Gastroesophageal sphincter (tissue), 4 donors: ENCODE data around the gene LZTS2. TPM values are rescaled to one million over a fixed set of nuclear protein-coding genes. Genes with fewer than 3 reads are reported as not detected.

Experiments
- ATAC-seq: fragments of 150-250 bp; one replicate; pipeline ENCODE4 v1.9.1; 2016; ENCODE audit warnings: mild to moderate bottlenecking, moderate library complexity
- H3K27ac ChIP-seq, 4 donors: fragments of 200-600 bp; sonication (generic) in 3 of 4; 1 replicate in 3 of 4; 2 replicates in 1 of 4; pipeline ENCODE4 v1.5.1; 2016 to 2019
- H3K27me3 ChIP-seq: fragments of 200-600 bp; sonication (generic); one replicate; pipeline ENCODE4 v1.5.1; 2019
- H3K36me3 ChIP-seq, 2 donors: fragments of 200-600 bp; sonication (generic); one replicate each; pipeline ENCODE4 v1.5.1; 2019; ENCODE audit warnings: control low read depth in 1 of 2
- H3K4me1 ChIP-seq, 3 donors: fragments of 200-600 bp; sonication (generic); 1 replicate in 2 of 3; 2 replicates in 1 of 3; pipeline ENCODE4 v1.5.1; 2016 to 2019; ENCODE audit warnings: control low read depth in 2 of 3
- H3K4me3 ChIP-seq, 2 donors: fragments of 200-600 bp; sonication (generic); one replicate each; pipeline ENCODE4 v1.5.1; 2019; ENCODE audit warnings: mild to moderate bottlenecking in 1 of 2, moderate library complexity in 1 of 2
- H3K9me3 ChIP-seq, 3 donors: fragments of 200-600 bp; sonication (generic); one replicate each; pipeline ENCODE4 v1.5.1; 2017 to 2019; ENCODE audit warnings: control low read depth in 2 of 3
- EP300 ChIP-seq: sonication (generic); formaldehyde crosslinking; IDR thresholded peaks from one replicate; pipeline ENCODE4 v1.6.1; 2017; ENCODE audit warnings: antibody characterized with exemption, mild to moderate bottlenecking
- POLR2A ChIP-seq, 2 donors: fragments of 450-650 bp; IDR thresholded peaks; one replicate each; pipeline ENCODE4 v1.6.1; 2017; ENCODE audit warnings: antibody characterized with exemption in 2 of 2, mild to moderate bottlenecking in 2 of 2, moderate library complexity in 1 of 2
- POLR2AphosphoS5 ChIP-seq: sonication (generic); formaldehyde crosslinking; IDR thresholded peaks from one replicate; pipeline ENCODE4 v1.6.1; 2017; ENCODE audit warnings: antibody characterized with exemption
- WGBS, 2 donors: methylation state at CpG; one replicate each; pipeline ENCODE4 v1.1.5; 2018; ENCODE audit warnings: low coverage in 1 of 2; 5-methylcytosine and 5-hydroxymethylcytosine counted together
- total RNA-seq, 4 donors: library from RNA; depleted of rRNA; stranded (reverse); fragments of >200 nt; gene quantifications; one replicate each; pipeline ENCODE4 v1.1.0, GENCODE V29; 2016
- TF ChIP-seq, protein P1 (sequence below), 4 experiments: fragments of 200-600 bp in 2 of 4; fragments of 450-650 bp in 2 of 4; sonication (generic) in 1 of 4; IDR thresholded peaks; one replicate each; pipeline ENCODE4 v1.5.1; 2017 to 2019; ENCODE audit warnings: antibody characterized with exemption in 4 of 4, mild to moderate bottlenecking in 2 of 4, moderate library complexity in 2 of 4

LZTS2 gene
- total RNA-seq, 4 donors from 2014 or later: 134 to 181 (median 141) TPM

DNA sequence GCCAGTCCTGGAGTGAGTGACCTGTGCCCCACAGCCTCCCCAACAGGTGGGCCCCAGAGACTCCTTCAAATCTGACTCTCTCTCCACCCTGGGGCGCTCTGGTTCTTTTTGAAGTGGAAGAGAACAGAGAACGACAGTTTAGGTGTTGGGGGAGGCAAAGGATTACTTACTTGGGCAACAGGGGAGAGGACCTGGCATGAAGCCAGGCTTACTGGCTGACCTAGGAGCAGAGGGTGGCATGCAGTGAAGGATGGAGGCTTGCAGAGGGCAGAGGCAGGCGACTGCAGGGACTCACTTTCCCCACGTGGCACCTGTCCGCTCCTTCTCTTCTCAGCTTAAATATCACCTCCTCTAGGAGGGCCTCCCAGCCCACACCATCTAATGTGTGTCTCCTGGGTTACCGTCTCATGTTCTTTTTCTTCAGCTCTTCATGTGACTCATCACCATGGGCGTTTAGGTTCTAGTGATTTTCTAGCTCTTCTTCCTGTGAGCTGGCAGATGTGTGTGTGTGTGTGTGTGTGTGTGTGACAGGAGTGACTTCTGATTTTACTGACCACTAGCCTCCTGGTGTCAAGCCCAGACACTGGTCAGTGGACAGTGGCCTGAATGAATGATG is 15.5 kb downstream of the LZTS2 start:
- Histone ChIP-seq H3K4me1 (peaks cover 0 to 52% (median 13%) of the 10 kb centered on the region in 3 donors), H3K27me3 (peaks cover 40% of the 10 kb centered on the region), H3K4me3 (no peak overlapping the region), H3K27ac (no peak overlapping the region), H3K9me3 (no peaks in the 10 kb centered on the region), H3K36me3 (no peaks in the 10 kb centered on the region)
- 39 to 80% methylated on average over 1 to 4 of the region's 7 CpGs for WGBS, 2 donors
- no peak for ATAC-seq
- TF ChIP-seq POLR2A (IDR thresholded peaks at IDR 0.05) (no peak), EP300 (no peak), POLR2AphosphoS5 (no peak)
- TF ChIP-seq, protein P1, sequence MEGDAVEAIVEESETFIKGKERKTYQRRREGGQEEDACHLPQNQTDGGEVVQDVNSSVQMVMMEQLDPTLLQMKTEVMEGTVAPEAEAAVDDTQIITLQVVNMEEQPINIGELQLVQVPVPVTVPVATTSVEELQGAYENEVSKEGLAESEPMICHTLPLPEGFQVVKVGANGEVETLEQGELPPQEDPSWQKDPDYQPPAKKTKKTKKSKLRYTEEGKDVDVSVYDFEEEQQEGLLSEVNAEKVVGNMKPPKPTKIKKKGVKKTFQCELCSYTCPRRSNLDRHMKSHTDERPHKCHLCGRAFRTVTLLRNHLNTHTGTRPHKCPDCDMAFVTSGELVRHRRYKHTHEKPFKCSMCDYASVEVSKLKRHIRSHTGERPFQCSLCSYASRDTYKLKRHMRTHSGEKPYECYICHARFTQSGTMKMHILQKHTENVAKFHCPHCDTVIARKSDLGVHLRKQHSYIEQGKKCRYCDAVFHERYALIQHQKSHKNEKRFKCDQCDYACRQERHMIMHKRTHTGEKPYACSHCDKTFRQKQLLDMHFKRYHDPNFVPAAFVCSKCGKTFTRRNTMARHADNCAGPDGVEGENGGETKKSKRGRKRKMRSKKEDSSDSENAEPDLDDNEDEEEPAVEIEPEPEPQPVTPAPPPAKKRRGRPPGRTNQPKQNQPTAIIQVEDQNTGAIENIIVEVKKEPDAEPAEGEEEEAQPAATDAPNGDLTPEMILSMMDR (IDR thresholded peaks at IDR 0.05): no peak

DNA sequence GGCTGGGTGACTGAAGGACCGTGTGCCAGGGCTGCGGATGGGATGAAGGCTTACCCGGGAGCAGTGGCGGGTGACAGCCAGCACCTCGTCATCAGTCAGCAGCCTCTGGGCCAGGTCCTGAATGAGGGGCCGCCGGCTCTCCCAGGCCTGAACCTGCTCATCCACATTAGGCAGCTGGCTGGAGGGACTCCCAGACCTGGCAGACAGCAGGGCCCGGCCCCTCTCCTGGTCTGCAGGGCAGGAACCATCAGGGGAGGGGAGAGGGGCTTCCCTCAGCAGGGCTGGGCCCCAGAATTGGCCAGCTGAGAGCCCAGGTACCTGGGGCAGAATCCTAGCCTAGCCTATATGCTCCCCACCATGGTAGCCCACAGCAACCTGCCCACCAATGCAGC is 16.0 kb downstream of the LZTS2 start:
- no peaks in the 10 kb centered on the region for H3K36me3 ChIP-seq
- ATAC-seq: no peak
- H3K27ac ChIP-seq: no peak overlapping the region
- H3K9me3 ChIP-seq: no peaks in the 10 kb centered on the region
- WGBS, 2 donors: no CpG with 5 or more reads among the region's 8 CpGs
- H3K4me3 ChIP-seq: no peak overlapping the region
- H3K27me3 ChIP-seq: peaks cover 45% of the 10 kb centered on the region
- no peak for TF ChIP-seq POLR2AphosphoS5
- H3K4me1 ChIP-seq: peaks cover 0 to 52% (median 13%) of the 10 kb centered on the region in 3 donors

DNA sequence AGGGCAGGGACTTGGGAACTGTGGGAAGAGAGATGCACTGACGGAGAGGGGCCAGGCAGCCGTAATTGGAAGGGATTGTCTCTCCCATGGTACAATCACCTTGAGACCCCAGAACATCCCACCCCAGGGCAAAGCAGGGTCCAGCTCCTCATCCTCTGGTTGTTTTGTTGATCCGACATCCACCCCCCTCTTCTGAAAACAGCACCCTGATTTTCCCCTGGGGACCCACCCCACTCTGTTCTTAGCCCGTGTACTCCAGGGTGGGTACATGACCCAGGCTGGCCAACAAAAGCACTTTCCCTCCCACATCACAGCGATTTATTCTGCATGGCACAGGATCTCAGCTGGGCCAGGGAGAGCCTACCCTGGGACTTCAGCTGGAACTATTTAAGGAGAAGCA is 17.2 kb downstream of the LZTS2 start:
- no peaks in the 10 kb centered on the region for H3K36me3 ChIP-seq
- TF ChIP-seq POLR2AphosphoS5 (no peak), POLR2A (IDR thresholded peaks at IDR 0.05) (no peak), EP300 (no peak)
- TF ChIP-seq, protein P1 (IDR thresholded peaks at IDR 0.05): no peak
- no peak for ATAC-seq

DNA sequence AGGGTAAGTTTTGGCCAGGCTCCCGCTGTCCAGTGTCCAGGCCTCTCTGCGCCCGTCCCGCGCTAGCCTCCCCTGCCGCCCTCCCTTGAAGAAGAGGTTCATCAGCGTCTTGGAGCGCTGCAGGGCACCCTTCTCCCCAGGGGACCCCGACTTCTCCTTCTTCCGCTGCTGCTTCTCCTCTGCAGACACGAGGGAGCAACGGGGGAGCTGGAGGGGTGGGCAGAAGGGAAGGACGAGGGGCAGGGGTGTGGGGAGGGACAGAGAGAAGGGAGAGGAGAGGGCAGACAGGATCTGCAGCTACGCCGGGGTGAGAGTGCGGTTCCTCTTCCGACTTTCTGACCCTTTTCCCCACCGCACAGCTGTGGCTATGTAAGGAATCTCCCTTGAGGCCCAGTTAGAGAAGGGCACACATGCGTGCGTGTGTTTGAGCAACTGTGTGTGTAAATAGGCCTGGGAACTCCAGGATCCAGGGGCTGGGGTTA is 18.6 kb downstream of the LZTS2 start:
- Histone ChIP-seq H3K36me3 (no peaks in the 10 kb centered on the region), H3K4me1 (peaks cover 0 to 32% (median 8%) of the 10 kb centered on the region in 3 donors), H3K27ac (no peak overlapping the region), H3K9me3 (no peaks in the 10 kb centered on the region), H3K4me3 (no peak overlapping the region), H3K27me3 (peaks cover 52% of the 10 kb centered on the region)
- 64 to 72% methylated on average over 5 to 14 of the region's 20 CpGs for whole genome bisulfite sequencing, 2 donors
- no peak for TF ChIP-seq EP300
- no peak for TF ChIP-seq POLR2A (IDR thresholded peaks at IDR 0.05)
- ATAC-seq: no peak

More for the DNA sequence above, 17.2 kb downstream of the LZTS2 start:
- whole genome bisulfite sequencing, 2 donors: 47 to 59% methylated on average over 4 of the region's 5 CpGs
- Histone ChIP-seq H3K9me3 (no peaks in the 10 kb centered on the region), H3K27ac (no peak overlapping the region), H3K27me3 (peaks cover 52% of the 10 kb centered on the region), H3K4me3 (no peak overlapping the region), H3K4me1 (peaks cover 0 to 46% (median 13%) of the 10 kb centered on the region in 3 donors)

DNA sequence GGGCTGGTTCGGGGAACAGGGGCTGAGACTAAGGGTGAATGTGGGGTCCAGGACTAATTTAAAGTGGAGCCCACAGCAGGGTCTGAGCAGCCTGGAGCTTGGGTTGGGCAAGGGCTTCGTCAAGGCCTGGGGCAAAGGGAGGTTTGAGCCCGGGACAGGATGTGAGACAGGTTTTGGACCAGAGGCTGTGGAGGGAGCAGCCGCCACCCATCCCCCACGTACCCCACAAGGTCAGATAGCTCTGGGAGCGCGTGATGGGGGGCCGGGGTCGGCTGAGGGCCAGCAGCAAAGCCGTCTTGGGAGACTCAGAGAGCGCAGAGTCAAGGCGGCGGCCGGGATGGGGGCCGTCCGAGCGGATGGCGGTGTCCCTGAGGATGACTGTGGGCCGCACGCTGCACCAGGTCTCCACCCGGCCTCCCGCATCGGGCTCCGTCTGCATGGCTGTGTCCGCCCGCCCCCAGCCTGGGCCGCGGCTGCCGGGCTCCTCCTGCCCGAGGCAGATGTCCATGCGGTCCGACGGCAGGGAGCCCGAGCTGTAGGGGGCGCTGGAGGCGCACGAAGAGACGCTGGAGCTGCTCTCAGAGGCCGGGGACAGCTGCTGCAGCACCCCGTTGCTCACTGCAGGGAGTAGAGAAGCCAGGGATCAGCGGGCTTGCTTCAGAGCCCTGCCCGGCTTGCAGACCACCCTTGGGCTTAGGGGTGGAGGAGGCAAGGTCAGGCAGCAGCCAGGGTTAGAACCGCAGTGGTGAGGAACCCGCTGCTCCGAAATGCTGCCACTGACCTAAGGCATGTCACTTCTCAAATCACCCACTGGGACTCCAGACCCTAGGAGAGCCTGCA is 19.2 kb downstream of the LZTS2 start:
- TF ChIP-seq POLR2A (IDR thresholded peaks at IDR 0.05) (no peak), POLR2AphosphoS5 (no peak), EP300 (no peak)
- TF ChIP-seq, protein P1 (IDR thresholded peaks at IDR 0.05): peak in 3 of 4 experiments; percentile 46 to 75 (median 65)
- Histone ChIP-seq H3K4me3 (no peak overlapping the region), H3K4me1 (peaks cover 0 to 26% (median 4%) of the 10 kb centered on the region in 3 donors), H3K36me3 (no peaks in the 10 kb centered on the region), H3K27me3 (peaks cover 52% of the 10 kb centered on the region), H3K9me3 (no peaks in the 10 kb centered on the region), H3K27ac (no peak overlapping the region)
- ATAC-seq: peak; percentile 81
- WGBS, 2 donors: 20 to 66% methylated on average over 3 of the region's 45 CpGs
